ENCODE results near the gene SFXN5. TPM values are rescaled to one million over a fixed set of nuclear protein-coding genes. Genes with fewer than 3 reads are reported as not detected.

SFXN5 gene
- total and polyA plus RNA-seq, 3 donors from 2014 or later = 24.0 to 32.2 (median 25.4) TPM

GRCh38 chr2:73000808-73001570 is 70.5 kb downstream of the SFXN5 start:
- no peaks in the 10 kb centered on the region for H3K9me3 ChIP-seq
- intact Hi-C loops (cut with DNase I; ENCODE audit: low total_unique reads) = no loop called here
- no peak for TF ChIP-seq CTCF (IDR thresholded peaks at IDR 0.05)
- TF ChIP-seq POLR2A (IDR thresholded peaks at IDR 0.05) = no peak
- no peak overlapping the region for H3K4me3 ChIP-seq
- no peak overlapping the region for H3K27ac ChIP-seq
- H3K4me1 ChIP-seq = no peaks in the 10 kb centered on the region
- H3K27me3 ChIP-seq = no peaks in the 10 kb centered on the region
- no peaks in the 10 kb centered on the region for H3K36me3 ChIP-seq (ENCODE audit: low read depth, missing control alignments)
- WGBS, 2 donors = 88 to 93% methylated on average over 5 to 6 of the region's 6 CpGs
- no peak for DNase-seq

DNA sequence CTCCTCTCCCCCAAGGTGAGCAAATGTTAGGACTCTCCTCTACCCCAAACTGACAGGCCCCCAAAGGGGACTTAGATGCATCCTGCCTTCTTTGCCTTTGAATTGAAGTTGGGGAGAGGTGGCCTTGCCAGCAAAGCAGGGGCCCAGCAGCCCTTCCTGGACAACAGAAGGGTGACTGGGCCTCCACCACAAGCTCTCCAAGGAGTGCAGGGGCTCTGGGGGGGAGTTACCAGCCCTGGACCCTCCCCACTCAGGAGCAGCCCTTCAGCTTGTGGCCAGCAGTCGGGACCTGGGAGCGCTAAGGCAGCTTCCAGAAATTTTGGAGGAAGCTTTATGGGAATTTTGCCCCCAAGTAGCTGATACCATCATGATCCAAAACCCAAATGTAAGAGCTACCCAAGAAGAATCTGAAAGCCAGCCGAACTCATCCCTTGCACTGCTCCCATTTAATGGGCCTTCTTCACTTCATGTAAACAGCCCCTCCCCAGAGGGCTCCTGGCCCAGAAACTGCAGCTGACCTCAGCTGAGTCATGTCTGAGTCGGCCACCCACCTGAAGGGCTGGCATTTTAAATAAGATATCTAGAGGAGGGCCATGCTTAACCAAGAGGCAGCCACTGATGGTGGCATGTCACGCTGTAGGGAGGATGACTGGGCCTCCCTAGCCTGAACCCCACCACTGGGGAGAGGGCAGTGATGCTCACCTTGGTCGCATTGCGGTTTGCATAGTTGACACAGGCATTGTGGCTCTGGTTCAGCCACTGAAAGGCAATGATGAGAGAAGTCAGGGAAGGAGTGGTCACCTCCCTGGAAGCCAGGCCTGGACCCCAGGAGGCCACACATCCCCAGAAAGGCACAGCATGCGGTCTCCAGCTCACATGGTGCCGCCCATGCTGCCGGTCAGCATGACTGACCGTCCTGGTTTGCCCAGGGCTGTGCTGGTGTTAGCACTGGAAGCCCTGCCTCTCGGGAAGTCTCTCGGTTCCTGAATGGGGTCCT is 71.5 kb downstream of the SFXN5 start:
- Histone ChIP-seq H3K4me1 (no peaks in the 10 kb centered on the region), H3K4me3 (no peak overlapping the region), H3K27ac (no peak overlapping the region), H3K27me3 (no peaks in the 10 kb centered on the region), H3K9me3 (no peaks in the 10 kb centered on the region), H3K36me3 (ENCODE audit: low read depth, missing control alignments) (no peaks in the 10 kb centered on the region)
- intact Hi-C loops (cut with DNase I; ENCODE audit: low total_unique reads) = no loop called here
- 92 to 95% methylated on average over 8 to 13 of the region's 13 CpGs for WGBS, 2 donors
- no peak for TF ChIP-seq POLR2A (IDR thresholded peaks at IDR 0.05)
- TF ChIP-seq CTCF (IDR thresholded peaks at IDR 0.05) = no peak
- DNase-seq = no peak

DNA sequence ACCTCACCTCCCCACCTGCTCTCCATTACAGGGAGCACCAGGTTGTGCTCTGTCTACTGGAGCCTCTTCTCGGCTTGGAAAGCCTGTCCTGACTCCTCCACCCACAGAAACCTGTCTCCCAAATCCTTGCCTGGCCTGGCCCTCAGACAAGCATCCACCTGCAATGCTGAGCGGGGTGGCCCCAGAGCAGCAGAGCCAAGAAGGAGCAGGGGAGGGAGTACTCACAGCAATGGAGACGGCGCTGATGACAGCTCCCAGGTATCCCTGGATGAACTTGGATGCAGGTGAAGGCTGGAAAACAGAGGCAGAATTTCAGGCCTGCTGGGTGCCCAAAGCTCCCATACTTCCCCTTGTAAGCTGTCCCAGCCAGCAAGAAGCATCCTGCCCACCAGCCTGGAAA is 72.8 kb downstream of the SFXN5 start:
- TF ChIP-seq CTCF (IDR thresholded peaks at IDR 0.05) = no peak
- TF ChIP-seq POLR2A (IDR thresholded peaks at IDR 0.05) = no peak
- no peak for DNase-seq
- no peaks in the 10 kb centered on the region for H3K36me3 ChIP-seq (ENCODE audit: low read depth, missing control alignments)
- no peak overlapping the region for H3K4me3 ChIP-seq
- no peaks in the 10 kb centered on the region for H3K9me3 ChIP-seq
- intact Hi-C loops (cut with DNase I; ENCODE audit: low total_unique reads) = no loop called here
- H3K27me3 ChIP-seq = no peaks in the 10 kb centered on the region
- WGBS, 2 donors = 95 to 100% methylated on average over 2 to 4 of the region's 4 CpGs
- H3K27ac ChIP-seq = no peak overlapping the region
- H3K4me1 ChIP-seq = no peaks in the 10 kb centered on the region

- H3K36me3 ChIP-seq (ENCODE audit: low read depth, missing control alignments) = no peaks in the 10 kb centered on the region
- H3K27me3 ChIP-seq = no peaks in the 10 kb centered on the region
- no peaks in the 10 kb centered on the region for H3K4me1 ChIP-seq
- TF ChIP-seq CTCF (IDR thresholded peaks at IDR 0.05) (no peak), POLR2A (IDR thresholded peaks at IDR 0.05) (no peak)
- WGBS, 2 donors = 94 to 98% methylated on average over 5 to 12 of the region's 12 CpGs
- no peaks in the 10 kb centered on the region for H3K9me3 ChIP-seq
- H3K27ac ChIP-seq = no peak overlapping the region
- intact Hi-C loops (cut with DNase I; ENCODE audit: low total_unique reads) = no loop called here
- H3K4me3 ChIP-seq = no peak overlapping the region
- no peak for DNase-seq
Measured at GRCh38 chr2:72998234-72998651, 73.3 kb downstream of the SFXN5 start.

Data from testis (tissue), 3 donors.